Medulla oblongata (tissue), 1 donor: ENCODE results near the gene CD70.
"Not testable (repeated sequence)": the region's sequence is repeated elsewhere in the genome, so short reads cannot be mapped to it uniquely, and the experiment has no call there.

ENCODE experiments used
- DNase-seq: peaks from one replicate; pipeline ENCODE4 v3.0.0-alpha.2; 2015; ENCODE audit errors: extremely low spot score

Gene CD70

DNA sequence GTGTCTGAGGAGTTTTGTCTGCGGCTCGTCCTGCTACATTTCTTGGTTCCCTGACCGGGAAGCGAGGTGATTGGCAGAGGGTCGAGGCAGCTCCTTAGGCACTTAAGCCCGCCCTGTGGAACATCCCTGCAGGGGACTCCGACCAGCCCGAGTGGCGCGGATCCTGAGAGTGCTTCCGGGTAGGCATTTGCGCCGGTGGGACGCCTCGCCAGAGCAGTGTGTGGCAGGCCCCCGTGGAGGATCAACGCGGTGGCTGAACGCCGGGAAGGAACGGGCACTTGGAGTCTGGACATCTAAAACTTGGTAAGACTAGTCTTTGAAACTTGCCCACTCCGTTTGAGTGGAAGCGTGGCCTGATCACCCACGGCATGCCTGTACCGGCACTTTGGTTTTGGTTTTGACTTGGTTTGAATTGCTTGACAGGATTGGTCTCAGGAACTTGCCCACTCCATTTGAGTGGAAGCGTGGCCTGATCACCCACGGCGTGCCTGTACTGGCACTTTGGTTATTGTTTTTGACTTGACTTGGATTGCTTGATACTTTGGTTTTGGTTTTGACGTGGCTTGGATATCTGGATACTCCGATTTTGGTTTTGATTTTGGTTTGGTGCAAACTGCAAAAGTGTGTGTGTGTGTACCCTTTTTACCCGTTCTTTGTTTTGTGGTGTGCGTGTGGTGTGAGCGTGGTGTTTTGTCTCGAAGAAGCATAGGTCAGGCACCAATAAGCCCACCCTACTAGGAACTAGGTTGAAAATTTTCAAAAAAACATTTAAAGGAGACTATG is 6.7 kb upstream of the CD70 start:
- not testable (repeated sequence) for DNase-seq

DNA sequence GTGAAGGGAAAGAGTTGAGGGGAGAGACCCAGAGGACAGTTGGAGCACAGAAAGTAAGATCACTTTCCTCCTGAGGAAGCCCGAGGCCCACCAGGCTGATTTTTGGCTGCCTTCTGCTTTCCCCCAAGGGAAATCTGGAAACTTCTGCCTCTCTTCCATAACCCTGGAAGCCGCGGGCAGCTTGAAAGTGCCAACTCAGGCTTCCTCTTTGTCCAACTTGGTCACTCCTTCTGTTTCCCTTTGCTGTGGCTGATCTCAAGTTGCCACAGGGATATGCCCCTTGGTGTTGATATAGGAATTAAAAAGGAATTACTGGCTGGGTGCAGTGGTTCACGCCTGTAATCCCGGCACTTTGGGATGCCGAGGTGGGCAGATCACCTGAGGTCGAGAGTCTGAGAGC is 5.7 kb upstream of the CD70 start:
- DNase-seq = no peak

DNA sequence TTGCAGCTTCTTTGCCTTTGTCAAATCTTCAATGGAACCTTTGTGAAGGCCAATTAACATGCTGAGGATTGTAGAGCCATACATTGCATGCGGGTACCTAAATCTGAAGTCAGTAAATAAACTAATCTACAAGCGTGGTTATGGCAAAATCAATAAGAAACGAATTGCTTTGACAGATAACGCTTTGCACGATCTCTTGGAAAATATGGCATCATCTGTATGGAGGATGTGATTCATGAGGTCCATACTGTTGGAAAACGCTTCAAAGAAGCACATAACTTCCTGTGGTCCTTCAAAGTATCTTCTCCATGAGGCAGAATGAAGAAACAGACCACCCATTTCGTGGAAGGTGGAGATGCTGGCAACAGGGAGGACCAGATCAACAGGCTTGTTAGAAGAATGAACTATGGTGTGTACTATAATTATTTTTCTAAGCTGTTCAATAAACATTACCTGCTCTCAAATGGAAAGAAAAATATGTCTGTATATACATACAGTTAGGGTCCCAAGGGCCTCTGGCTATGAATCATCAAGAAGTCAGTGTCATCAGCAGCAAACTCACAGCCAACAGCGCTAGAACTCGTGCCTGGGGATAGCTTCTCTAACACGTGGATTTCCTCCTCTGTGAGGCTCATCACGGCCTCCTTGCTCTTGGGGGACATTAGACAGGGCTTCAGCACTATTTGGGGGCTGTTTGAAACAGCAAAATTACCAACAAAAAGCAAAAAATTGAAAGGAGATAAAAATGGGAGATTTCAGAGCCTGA is 2.9 kb upstream of the CD70 start:
- no peak for DNase-seq

DNA sequence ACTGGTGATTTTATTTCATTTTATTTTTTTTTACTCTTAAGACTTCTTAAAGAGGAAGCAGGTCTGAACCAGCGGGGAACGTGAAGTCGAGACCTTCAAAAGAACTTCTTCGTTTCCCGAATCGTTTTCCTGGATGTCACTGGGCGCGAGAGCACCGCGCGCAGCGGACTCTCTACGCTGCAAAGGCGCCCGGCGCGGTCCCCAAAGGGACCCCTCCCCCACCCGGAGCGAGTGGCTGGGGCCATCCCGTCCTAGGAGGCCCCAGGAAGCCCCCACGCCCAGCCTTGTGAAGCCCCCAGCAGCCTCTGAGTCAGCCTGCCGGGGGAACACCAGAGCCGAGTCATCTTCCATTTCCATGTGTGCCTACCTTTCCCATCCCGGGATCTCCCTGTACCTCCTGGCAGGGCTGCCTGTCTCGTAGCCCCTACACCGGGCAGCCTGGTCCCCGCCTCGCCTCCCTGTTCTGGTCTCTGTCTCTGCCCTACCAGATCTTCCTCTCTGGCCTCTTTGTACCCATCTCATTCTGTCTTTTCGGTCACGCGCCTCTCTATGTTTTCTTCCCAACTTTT is 608 bp downstream of the CD70 start:
- no peak for DNase-seq

- no peak for DNase-seq
Observed at GRCh38 chr19:6589711-6590257, 1.2 kb downstream of the CD70 start.

DNA sequence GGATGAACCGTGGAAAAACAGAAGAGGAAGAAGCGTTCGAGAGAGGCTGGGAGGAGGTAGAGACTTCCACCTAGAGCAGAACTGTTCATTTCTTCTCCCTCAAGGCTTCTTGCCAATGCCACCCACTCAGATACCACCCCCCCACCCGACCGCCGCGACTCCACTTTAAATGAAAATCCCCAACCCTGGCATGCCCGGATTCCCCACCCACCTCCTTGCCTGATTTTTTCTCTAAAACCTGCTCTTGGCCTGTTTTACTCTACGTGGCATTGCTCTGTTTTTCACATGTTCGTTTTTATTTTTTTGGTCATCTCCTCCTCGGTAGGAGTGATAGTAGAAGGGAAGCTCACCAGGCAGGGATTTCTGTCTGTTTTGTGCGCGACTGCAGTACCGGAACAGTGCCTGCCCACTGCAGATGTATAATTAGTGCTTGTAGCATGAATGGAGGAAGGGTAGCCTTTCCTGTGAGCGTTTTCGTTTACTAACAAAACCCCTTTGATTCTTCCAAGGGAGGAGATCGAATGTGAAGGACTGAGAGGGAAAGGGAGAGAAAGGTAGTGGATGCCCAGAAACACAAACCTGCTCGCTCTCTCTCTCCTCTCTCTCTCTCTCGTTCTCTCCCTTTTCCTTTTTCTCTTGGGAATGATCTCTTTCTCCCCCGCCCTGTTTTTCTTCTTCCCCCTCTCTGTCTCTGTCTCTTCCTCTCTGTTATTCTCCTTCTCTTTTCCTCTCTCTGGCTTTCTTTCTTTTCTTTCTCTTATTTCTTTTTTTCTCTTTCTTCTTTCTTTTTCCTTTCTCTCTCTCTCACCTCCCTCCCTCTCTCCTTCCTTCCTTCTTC is 2.2 kb downstream of the CD70 start:
- peak; percentile 4 for DNase-seq

GRCh38 chr19:6587998-6588507 is 2.9 kb downstream of the CD70 start:
- no peak for DNase-seq

GRCh38 chr19:6587093-6587820 is 3.7 kb downstream of the CD70 start:
- no peak for DNase-seq

GRCh38 chr19:6586726-6587092 is 4.2 kb downstream of the CD70 start:
- DNase-seq = no peak

DNA sequence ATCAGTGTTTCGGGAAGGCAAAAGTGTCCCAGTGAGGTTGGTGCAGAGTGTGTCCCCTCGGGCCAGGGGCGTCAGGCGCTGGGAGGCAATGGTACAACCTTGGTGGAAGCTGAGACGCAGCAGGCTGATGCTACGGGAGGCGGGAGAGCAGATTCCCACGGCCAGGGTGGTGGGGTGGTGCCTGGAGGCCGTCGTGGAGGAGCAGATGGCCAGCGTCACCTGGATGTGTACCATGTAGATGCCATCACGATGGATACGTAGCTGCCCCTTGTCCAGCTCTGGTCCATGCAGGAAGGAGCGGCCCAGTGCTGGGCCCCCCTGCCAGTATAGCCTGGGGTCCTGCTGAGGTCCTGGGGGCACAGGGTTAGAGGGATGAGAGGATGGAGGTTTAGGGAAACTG is 4.9 kb downstream of the CD70 start:
- no peak for DNase-seq

GRCh38 chr19:6582515-6583484 is 8.2 kb downstream of the CD70 start:
- DNase-seq = not testable (repeated sequence)

DNA sequence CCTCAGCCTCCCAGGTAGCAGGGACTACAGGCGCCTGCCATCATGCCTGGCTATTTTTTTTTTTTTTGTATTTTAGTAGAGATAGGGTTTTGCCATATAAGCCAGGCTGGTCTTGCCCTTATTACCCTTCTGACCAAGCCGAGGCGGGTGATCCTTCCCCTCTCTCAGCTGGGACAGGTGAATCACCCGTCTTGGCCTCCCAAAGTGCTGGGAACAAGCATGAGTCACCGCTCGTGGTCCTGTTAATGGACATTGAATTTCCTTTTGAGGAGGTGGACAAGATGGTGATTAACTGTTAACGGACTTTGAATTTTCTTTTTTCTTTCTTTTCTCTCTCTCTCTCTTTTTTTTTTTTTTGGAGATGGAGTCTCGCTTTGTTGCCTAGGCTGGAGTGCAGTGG is 10.6 kb downstream of the CD70 start:
- no peak for DNase-seq

GRCh38 chr19:6579450-6580178 is 11.3 kb downstream of the CD70 start:
- no peak for DNase-seq

GRCh38 chr19:6577476-6578125 is 13.3 kb downstream of the CD70 start:
- peak; percentile 77 for DNase-seq

DNA sequence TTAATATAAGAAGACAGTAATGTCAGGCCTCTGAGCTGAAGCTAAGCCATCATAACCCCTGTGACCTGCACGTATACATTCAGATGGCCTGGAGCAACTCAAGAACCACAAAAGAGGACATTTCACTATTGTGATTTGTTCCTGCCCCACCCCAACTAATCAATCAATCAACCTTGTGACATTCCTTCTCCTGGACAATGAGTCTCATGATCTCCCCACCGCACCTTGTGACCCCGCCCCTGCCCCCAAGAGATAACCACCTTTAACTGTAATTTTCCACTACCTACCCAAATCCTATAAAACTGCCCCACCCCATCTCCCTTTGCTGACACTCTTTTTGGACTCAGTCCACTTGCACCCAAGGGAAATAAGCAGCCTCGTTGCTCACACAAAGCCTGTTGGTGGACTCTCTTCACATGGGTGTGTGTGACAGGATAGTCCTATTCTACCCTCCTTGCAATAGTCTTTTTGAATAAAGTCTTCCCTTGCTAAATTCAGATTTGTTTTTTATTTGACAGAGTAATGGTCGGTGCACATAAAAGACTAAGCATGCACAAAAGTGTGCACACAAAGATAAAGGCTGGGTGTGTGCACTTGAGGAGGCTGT is 14.0 kb downstream of the CD70 start:
- DNase-seq = no peak

- no peak for DNase-seq
Observed at GRCh38 chr19:6573350-6573749, 17.6 kb downstream of the CD70 start.

GRCh38 chr19:6572217-6572616 is 18.7 kb downstream of the CD70 start:
- DNase-seq = peak; percentile 74

GRCh38 chr19:6571167-6571566 is 19.8 kb downstream of the CD70 start:
- no peak for DNase-seq
